HG03457 (cell line): ENCODE data around the gene ST3GAL2.
A peak's percentile ranks its signal among the peaks of the same experiment; 100 is the strongest.
"Not testable (repeated sequence)": the region's sequence is repeated elsewhere in the genome, so short reads cannot be mapped to it uniquely, and the experiment has no call there.

ENCODE experiments used
- ATAC-seq: cut with Tn5 transposase; IDR thresholded peaks from one replicate; pipeline ENCODE4 v1.9.1; 2021; ENCODE audit warnings: moderate number of reproducible peaks; ENCODE audit not compliant: unreplicated experiment

Gene ST3GAL2

DNA sequence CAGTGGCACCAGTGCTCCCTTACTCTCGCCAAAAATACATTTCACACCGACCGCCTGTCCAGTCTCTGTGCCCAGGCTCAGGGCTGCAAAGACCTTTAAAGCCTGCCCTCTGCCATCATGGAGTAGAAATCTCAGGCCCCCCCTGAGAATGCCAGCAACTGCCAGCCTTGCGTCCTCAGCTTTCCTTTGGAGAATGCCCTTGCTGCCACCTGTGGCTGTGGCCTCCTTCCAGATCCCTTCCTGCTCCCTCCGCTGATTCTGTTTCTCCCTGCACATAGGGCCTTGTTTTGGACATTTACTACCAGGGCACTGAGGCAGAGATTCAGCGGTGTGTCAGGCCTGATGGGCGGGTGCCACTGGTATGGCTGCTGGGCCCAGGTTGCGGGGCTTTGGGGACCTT, 28.7 kb upstream of the ST3GAL2 start:
- no peak for ATAC-seq

DNA sequence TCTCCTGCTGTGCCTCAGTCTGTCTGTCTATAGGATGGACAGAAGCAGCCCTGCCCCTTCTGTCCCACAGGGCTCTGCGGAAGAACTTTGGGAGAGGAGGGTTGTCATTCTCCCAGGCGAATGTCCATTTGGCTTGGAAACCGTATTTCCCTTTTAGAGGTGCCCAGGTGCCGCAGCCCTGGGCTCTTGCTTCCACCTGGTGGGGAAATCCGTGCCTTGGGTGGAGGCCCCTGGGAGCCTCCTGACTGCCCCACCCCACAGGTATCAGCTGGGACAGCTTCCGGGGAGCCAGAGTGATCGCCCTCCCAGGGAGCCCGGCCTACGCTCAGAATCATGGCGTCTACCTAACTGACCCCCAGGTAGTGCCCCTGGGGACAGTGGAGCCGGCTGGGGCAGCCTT, 28.2 kb upstream of the ST3GAL2 start:
- no peak for ATAC-seq

DNA sequence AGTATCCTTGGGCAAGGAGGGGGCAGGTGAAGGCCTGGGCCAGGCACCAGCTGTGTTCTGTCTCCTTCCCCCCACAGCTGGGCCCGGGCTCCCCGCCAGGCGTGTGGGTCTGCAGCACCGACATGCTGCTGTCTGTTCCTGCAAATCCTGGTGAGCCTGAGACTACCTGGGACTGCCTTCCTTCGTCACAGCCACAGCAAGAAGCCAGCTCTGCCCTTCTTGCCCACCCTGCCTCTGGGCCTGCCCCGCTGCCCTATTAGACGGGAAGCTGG, 27.8 kb upstream of the ST3GAL2 start:
- no peak for ATAC-seq

DNA sequence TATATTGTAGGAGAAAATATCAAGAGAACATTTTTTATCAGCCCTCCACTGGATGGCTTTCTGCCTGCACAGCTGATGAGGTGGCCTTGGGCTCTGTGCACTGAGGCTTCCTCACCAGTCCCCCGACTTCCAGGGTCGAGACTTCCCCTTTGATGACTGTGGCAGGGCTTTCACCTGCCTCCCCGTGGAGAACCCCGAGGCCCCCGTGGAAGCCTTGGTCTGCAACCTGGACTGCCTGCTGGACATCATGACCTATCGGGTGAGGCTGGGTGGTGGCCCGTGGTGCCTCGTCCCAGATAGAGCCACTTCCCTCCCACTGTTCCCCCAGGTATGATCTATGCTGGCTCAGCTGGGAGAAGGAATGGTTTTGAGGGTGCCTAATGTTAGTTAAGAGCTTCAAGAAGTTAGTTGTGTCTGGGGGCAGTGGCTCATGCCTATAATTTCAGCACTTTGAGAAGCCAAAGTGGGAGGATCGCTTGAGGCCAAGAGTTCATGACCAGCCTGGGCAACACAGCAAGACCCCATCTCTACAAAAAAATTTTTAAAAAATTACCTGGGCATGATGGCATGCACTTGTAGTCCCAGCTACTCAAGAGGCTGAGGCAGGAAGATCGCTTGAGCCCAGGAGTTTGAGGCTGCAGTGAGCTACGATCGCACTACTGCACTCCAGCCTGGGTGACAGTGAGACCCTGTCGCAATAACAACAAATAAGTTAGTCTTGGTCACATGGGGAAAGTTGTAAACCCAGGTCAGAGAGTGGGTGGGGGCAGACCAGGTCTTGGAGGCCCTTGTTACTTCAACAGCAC, 27.3 kb upstream of the ST3GAL2 start:
- no peak for ATAC-seq

DNA sequence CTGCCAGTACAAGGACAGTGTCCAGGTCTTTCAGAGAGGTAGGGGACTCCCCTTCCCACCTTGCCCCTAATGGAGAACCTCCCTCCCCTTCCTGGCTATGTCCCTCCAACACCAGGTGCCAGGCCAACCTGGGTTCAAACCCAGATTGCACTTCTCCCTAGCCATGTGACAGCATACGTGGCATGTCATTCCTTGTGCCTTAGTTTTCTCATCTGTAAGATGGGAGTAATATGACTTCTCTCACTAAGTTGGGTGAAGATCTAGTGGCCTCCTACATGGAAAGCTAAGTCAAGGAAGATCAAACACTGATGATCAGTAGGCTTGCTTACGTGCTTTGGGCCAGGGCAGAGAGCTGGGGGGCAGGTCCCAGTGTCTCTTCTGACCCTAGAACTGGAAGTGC, 24.3 kb upstream of the ST3GAL2 start:
- no peak for ATAC-seq

DNA sequence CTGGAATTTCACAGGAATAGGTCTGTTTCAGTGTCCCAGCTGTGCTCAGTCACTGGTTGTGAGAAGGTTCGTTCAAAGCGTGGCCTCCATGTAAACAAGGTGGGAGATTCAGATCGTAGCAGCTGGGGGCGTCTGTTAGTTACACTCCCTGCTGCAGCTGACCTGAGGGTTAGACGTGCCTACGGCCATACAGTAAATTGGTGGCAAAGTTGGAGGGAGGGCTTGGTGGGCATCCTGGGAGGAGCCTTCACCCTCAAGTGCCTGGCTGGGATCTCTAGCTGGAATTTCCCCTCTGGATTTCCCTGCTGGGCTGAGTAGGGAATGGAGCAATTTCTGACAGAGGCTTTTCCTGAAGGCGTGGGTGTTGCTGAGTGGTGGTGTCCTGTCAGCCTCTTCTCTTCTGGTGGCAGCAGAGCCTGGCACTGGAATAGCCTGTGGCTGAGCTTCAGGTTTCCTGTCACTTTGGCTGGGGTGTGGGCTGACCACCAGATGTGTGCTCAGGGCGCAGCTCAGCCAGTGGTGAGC, 21.9 kb upstream of the ST3GAL2 start:
- ATAC-seq, result no peak

DNA sequence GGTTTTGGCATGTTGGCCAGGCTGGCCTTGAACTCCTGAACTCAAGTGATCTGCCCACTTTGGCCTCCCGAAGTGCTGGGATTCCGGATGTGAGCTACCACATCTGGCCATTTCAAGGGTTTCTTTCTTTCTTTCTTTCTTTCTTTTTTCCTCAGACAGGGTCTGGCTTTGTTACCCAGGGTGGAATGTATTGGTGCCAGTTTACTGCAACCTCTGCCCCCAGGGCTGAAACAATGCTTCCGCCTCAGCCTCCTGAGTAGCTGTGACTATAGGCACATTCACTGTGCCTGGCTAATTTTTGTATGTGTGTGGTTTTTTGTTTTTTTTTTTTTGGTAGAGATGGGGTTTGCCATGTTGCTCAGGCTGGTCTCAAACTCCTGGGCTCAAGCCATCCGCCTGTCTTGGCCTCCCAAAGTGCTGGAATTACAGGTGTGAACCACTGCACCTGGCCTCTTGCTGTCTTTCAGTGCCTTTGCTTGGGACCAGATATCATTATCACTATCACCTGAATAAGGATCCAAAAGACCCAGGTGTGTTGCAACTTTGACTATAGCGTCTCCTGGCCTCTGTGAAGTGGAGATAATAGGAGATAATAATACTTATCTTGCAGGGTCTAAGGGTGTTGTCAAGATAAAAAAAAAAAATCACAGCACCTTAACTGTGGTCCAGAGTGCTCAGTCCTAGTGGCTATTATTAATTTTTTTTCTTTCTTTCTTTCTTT, 18.7 kb upstream of the ST3GAL2 start:
- ATAC-seq, result no peak

DNA sequence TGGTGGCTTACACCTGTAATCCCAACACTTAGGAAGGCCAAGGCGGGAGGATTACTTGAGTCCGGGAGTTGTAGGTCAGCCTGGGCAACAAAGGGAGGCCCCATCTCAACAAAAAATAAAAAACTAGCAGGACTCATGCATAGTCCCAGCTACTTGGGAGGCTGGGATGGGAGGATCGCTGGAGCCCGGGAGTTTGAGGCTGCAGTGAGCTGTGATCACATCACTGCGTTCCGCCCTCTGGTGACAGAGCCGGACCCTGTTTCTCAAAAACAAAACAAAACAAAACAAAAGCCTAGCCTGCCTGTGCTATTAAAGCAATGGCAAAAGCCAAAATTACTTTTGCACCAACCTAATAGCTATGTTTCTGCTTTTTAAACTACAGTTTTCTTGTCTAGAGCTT, 17.0 kb upstream of the ST3GAL2 start:
- ATAC-seq, result no peak

DNA sequence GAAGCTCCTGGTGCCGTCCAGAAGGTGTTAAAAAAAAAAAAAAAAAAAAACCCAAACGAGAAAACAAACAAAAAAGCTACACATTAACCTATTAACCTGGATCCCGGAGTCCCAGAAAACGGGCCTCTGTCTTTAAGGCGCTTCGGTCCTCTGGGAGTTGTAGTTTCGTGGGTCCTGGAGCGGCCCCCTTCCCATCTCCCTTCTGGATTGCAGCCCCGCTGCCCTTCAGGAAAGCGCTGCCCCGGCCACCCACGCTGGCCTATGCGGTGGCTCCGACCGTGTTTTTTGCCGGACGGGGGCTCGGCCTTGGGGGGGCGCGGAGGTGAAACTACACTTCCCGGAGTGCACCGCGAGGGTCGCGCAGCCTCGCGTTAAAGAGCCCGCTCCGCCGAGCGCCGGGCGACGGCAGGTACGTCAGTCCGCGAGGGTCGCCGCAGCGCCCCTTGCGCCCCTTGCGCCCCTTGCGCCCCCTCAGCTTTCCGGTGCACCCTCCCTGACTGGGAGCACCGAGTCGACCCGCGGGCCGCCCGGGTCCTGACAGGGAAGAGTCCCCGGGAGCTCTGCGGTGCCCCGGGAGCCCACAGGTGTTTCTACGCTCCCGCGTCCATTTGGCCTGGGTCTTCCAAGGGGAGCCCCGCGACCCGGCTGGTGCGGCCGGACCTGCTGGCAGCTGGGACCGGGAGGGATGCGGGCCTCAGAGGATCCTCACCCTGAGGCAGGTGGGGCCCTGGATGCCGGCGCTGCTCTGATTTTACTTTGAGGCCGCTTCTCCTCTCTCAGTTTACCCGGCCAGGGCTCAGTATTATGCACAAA, 15.5 kb upstream of the ST3GAL2 start, which contains the start of gene FCSK:
FCSK (plus strand) TSS at position 374 of the 813 bp plus-strand sequence. CDS start 8,596 bp downstream, outside the sequence.
- ATAC-seq, result peak; percentile 67

DNA sequence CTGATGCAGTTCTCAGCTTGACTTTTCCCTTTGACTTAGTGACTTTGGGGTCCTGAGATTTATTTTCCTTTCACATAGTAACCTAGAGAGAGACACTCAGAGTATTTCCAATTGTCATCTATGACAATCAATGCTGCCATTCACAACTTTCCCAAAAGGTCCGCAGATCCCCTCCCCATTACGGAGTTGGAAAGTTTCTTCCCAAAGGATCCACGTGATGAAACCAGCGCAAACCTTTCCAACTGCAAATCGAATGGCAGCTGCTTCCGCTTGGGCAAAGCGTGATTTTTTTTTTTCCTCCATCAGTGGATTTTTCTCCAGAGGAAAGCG, 15.0 kb upstream of the ST3GAL2 start:
- no peak for ATAC-seq

DNA sequence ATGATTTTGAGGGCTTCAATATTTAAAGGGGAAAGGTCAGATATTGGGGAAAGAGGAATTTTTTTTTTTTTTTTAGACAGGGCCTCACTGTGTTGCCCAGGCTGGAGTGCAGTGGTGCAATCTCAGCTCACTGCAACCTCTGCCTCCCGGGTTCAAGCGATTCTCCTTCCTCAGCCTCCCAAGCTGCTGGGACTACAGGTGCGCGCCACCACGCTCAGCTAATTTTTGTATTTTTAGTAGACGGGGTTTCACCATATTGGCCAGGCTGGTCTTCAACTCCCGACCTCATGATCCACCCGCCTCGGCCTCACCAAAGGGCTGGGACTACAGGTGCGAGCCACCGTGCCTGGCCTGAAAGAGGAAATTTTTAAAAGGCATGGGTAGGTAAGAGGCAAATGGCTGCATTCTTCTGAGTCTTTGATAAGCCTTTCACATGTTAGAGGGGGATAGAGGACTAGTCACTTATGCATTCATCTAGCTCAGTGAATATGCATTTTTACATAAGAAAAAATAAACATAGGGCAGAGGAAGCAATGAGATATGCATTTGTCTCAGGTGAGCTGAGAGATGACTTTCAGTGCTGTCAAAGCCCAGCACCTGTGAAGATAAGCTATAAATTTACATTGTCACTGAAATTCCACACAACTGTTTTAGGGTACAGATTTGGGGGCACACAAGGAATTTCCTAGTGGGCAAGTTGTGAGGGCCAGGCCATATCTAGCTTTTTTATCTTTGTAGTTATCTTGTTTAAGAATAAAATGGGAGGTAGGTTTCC, 14.4 kb upstream of the ST3GAL2 start:
- no peak for ATAC-seq

DNA sequence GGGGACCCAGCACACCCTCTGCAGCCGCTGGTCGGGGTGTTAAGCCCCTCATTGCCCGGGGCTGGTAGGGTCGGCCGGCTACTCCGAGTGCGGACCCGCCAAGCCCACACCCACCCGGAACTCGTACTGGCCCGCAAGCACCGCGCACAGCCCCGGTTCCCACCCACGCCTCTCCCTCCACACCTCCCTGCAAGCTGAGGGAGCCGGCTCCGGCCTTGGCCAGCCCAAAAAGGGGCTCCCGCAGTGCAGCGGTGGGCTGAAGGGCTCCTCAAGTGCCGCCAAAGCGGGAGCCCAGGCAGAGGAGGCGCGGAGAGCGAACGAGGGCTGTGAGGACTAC, 12.1 kb upstream of the ST3GAL2 start:
- not testable (repeated sequence) for ATAC-seq

DNA sequence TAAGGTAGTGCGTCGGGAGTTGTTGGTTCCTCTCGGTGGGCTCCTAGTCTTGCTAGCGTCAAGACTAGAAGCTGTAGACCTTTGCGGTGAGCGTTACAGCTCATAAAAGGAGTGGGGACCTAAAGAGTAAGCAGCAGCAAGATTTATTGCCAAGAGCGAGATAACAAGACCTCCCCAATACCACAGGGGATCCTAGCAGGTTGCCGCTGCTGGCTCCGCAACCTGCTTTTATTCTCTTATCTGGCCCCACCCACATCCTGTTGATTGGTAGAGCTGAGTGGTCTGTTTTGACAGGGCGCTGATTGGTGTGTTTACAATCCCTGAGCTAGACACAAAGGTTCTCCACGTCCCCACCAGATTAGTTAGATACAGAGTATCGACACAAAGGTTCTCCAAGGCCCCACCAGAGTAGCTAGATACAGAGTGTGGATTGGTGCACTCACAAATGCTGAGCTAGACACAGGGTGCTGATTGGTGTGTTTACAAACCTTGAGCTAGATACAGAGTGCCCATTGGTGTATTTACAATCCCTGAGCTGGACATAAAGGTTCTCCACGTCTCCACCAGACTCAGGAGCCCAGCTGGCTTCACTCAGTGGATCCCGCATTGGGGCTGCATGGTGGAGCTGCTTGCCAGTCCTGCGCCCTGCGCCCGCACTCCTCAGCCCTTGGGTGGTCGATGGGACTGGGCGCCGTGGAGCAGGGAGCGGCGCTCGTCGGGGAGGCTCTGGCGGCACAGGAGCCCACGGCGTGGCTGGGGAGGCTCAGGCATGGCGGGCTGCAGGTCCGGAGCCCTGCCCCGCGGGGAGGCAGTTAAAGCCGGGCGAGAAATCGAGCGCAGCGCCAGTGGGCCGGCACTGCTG, 11.5 kb upstream of the ST3GAL2 start:
- not testable (repeated sequence) for ATAC-seq

DNA sequence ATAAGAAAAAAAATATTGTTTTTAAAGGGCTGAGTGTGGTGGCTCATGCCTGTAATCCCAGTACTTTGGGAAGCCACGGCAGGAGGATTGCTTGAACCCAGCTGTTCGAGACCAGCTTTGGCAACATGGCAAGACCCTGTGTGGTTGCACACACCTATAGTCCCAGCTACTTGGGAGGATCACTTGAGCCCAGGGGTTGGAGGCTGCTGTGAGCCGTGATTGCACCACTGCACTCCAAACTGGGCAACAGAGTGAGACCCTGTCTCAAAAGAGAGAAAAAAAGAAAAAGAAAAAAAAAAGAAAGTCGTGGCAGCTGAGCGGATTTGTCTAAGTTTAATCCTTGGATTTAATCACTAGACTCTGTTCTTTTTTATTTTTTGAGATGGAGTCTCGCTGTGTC, 9.2 kb upstream of the ST3GAL2 start:
- no peak for ATAC-seq

DNA sequence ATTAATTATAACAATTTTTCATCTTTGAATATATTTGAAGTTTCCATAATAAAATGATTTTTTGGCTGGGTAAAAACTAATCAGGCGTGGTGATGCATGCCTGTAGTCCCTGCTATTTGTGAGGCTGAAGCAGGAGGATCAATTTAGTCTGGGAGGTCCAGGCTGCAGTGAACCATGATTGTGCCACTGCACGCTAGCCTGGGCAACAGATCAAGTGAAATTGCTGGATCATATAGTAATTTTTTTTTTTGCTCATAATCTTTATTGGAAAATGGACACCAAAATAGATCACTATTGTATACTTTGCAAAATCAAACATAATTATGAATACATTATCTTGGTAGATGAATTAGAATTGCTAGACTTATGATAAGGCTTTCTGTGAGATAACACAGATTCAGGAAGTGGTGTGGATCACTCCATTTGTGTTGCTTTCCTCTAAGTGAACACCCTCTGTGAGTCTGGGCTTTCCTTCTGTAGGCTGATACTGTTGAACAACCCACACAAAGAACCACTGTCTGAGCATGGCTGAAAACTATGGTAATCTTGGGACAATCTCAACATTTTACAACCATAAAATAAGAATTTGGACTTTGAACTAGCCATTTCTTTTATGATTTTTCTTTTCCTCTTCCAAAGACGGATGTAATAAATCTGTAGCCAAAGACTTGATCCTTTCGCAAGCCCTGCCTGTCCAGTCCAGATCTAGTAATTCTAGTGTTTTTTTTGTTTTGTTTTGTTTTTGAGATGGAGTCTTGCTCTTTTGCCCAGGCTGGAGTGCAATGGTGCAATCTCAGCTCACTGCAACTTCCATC, 5.6 kb upstream of the ST3GAL2 start:
- no peak for ATAC-seq

DNA sequence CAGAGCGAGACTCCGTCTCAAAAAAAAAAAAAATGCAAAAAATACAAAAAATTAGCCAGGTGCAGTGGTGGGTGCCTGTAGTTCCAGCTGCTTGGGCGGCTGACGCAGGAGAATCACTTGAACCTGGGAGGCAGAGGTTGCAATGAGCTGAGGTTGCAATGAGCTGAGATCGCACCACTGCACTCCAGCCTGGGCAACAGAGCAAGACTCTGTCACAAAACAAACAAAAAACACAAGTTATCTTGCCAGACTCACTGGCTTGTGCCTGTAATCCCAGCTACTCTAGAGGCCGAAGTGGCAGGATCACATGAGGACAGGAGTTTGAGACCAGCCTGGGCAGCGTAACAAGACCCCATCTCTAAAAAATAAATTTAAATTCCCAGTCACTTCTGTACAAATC, 3.4 kb upstream of the ST3GAL2 start:
- no peak for ATAC-seq

DNA sequence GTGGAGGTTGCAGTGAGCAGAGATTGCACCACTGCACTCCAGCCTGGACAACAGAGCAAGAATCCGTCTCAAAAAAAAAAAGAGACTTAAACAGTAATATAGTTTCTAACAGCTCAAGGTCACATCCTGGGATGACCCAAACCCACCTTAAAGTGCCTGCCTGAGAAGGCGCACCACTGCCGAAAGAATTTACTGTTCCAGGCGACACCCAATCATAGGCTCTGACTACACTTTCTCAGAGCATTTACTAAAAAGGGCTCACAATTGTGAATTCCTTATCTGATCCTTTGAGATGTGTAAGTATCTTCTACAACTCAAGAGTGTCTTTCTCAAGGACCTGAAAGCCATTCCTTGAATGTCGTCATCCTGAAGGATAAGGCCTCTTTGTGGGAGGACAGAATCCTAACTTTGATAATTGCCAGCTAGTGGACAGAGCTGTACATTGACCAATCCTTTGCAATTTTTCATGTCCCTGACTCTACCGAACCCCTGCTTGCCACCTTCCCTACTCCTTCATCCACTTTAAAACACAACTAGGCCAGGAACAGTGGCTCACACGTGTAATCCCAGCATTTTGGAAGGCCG, 2.6 kb upstream of the ST3GAL2 start:
- ATAC-seq, result no peak

DNA sequence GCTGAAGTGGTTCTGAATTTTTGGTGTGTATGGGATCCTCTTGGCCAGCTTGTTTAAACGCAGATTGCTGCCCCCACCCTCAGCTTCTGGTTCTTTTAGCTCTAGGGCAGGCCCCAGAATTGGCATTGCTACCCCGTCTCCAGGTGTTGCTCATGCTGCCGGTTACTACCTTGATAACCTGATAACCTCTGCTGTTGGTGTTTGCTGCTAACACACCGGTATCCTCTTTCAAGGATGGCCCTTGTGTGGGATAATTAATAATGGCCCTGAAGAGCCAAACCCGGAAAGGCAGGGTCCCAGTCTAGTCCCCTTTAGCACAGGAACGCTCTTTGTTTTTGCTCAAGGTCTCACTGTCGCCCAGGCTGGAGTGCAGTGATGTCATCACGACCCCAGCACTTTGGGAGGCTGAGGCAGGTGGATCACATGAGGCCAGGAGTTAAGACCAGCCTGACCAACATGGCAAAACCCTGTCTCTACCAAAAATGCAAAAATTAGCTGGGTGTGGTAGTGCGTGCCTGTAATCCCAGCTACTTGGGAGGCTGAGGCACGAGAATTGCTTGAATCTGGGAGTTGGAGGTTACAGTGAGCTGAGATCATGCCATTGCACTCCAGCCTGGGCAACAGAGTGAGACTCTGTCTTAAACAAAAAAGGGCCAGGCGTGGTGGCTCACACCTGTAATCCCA, 1.3 kb upstream of the ST3GAL2 start:
- no peak for ATAC-seq
